NCI-H1048 (cell line): ENCODE measurements around the gene MLIP.
"Not testable (repeated sequence)": the region's sequence is repeated elsewhere in the genome, so short reads cannot be mapped to it uniquely, and the experiment has no call there.

Experiments
- DNase-seq: peaks from one replicate; lab custom pipeline; 2025; lab: John Stamatoyannopoulos, UW

MLIP gene, protein sequence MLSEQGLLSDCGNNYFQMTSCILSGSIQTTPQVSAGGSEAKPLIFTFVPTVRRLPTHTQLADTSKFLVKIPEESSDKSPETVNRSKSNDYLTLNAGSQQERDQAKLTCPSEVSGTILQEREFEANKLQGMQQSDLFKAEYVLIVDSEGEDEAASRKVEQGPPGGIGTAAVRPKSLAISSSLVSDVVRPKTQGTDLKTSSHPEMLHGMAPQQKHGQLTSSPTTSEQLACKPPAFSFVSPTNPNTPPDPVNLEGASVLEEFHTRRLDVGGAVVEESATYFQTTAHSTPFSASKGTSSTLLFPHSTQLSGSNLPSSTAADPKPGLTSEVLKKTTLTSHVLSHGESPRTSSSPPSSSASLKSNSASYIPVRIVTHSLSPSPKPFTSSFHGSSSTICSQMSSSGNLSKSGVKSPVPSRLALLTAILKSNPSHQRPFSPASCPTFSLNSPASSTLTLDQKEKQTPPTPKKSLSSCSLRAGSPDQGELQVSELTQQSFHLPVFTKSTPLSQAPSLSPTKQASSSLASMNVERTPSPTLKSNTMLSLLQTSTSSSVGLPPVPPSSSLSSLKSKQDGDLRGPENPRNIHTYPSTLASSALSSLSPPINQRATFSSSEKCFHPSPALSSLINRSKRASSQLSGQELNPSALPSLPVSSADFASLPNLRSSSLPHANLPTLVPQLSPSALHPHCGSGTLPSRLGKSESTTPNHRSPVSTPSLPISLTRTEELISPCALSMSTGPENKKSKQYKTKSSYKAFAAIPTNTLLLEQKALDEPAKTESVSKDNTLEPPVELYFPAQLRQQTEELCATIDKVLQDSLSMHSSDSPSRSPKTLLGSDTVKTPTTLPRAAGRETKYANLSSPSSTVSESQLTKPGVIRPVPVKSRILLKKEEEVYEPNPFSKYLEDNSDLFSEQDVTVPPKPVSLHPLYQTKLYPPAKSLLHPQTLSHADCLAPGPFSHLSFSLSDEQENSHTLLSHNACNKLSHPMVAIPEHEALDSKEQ

DNA sequence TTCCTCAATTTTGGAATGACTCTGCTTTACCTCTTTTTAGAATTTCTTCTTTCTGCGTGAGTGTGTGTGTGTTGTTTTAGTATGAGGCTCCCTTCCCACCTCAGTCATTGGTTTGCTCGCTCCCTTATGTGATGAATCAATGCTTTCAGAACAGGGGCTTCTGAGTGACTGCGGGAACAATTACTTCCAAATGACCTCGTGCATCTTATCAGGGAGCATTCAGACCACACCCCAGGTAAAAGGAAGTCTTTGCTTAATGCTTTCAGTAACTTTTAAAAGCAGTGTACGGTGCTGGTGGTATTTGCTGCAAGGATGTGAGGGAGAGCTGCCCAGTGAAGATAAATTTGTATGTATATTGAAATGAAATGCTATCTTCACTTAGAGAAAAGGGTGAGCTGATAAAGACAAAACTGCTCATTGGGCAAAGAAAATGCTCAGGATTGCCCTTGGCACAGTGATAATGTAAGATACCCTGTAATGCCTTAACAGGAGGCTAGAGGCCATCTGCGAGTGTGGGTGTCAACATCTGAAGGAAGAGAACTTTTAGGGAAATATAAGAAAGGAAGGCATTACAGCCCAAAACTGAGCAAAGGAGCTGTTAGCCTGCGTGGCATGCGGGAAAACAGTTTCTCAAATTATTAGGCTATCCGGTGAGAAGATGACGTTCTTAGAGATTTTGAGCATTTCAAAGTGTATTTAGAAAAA, at the start of gene MLIP:
Gene MLIP (plus strand): TSS at position 103 of the 705 bp plus-strand sequence. CDS start 37 bp downstream, at position 140.
- no peak for DNase-seq

DNA sequence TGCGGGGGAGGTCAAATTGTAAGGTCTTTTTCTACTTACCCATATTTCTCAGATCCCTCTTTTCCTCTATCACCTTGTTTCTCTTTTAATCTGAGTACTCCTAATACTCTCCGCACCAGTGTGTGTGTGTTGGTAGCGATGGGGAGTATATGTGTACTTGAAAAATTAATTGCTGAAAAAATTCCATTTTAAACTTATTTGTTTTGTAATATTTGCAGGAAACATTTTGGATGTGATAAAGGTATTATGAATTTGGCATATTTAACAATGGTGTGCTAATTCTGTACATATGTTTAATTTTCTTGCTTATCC, 48.1 kb upstream of the MLIP start:
- no peak for DNase-seq

DNA sequence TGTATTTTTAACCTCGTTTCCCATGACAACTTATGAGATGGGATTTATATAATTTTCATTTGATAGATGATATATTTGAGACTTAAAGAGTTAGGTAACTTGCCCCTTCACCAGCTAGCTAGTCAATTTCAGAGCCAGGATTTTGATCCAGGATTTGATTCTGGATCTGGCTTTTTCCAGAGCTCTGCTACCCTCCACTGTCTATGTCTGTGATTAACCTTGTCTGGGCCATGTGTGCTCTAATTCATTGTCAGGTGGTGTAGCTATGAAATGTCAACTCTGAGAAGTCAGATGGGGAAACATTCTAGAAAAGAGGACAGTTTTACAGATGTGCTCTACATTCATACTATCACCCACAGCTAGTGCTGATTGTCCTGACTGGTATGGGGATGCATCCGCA, 42.5 kb upstream of the MLIP start:
- no peak for DNase-seq

DNA sequence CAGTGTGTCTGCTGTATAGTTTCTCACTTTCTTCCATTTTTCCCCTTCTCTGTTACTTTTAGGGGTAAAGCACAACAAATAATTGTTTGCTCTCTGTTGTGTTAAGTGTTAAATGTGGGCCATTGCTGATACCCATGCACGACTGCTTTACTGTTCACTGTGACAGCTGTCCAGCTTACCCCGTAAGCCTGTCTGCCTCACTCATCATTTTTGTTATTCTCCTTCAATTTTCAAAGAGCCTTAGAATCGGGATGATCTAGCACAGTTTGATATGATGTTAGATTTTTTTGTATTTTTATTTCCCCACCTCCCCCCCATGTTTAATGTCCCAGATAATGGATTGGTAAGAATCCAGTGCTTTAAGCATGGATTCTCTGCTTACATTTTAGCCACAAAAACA, 41.2 kb upstream of the MLIP start:
- no peak for DNase-seq

DNA sequence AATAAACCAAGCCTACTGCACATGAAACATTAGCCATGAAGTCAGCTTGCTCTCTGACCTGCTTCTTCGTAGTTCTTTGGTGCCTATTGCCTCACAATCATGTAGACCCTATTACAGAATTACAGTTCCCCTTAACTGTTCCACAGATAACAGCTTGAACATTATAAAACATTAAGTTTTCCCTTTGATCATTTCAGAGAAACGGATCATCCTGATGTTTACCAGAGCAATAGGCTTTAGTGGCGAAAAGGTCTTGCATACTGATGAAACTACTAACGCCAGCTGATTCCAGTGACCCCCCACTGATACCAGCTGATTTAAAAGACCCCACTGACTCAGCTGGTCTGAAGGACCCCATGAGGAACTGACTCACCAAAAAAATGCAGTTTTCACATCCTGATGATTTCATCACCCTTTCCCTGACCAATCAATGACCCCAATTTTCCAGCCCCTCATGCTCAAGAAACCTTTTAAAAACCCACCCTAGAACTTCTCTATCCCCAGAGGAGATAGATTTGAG, 39.4 kb upstream of the MLIP start:
- no peak for DNase-seq

DNA sequence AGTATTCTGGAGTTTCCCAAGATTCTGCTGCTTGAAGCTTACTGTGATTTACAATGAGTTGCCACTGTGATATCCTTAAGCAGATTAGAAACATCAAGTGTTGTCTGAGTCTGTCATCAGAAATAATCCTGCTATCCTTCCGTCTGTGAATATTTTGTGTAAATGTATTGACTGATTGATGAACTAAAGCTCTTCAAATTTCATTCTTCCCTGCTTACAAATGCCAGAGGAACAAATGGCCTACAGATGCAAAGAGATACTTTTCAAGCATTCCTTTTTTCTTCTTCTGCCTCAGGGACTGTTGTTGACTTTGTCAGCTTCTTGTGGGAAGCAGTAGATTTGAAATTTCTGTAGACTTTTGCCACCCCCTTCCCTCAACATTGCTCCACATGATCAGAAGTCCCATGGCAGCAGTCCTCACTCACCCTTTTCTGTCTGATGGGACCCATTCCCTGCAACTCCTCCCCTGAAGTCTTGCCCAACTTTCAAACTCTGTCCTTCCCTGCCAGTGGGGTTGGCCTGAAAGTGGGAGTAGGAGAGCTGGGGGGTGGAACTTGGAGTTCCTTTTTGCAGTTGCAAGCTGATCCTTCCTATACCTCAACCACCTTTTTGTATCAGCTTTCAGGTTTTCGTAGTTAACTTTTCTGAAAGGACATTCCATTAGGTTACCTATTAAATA, 38.5 kb upstream of the MLIP start:
- DNase-seq: no peak

DNA sequence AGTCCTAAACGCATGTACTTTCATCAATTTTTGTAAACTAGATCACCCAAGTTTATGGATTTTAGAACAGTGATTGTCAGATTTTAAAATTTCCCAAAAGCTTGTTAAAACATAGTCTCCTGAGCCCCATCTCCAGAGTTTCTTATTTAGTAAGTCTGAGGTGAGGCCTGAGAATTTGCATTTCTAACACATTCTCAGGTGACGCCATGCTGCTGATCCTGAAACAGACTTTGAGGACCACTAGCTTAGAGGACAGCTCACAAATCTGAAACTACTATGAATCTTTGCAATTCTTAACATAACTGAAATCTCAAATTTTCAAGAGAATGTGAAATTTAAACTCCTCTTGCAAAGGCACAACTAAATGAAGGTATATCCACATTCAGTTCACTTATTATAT, 37.8 kb upstream of the MLIP start:
- no peak for DNase-seq

DNA sequence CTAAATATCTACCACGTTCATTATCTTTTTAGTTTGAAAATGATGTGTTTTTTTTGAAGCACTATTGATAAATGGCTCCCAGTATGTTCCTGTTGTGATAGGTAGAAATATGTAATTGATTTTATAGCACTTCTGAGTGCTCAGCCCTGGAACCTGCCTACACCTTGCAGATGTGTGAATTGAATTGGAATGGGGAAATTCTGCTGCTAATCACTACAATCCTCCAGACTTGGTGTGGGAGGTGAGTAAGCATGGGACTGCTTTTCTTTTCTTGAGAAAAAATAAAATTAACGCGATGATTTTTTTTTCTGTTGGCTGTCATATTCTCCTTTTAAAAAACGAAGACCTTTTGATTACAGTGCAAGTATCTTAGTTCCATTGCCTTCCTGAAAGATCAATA, 37.1 kb upstream of the MLIP start:
- DNase-seq: no peak

DNA sequence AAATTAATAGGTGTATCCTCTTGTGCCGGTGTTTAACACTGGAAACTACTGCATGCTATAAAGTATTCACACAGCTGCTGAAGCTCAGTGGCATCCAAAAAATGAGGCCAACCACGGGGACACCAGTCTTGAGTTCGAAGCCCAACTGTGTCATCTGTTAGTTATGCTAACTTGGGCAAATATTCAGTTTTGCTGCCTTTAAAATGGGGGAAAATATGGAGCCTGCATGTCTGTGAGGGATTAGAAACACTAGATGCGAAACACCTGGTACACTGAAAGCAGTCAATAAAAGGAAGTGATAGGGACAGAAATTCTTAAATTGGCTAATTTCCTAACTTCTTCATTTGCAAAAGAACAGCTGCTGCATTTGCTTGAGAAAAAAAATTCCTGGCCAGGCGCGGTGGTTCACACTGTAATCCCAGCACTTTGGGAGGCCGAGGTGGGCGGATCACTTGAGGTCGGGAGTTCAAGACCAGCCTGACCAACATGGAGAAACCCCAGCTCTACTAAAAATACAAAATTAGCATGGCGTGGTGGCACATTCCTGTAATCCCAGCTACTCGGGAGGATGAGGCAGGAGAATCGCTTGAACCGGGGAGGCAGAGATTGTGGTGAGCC, 36.6 kb upstream of the MLIP start:
- DNase-seq: no peak

DNA sequence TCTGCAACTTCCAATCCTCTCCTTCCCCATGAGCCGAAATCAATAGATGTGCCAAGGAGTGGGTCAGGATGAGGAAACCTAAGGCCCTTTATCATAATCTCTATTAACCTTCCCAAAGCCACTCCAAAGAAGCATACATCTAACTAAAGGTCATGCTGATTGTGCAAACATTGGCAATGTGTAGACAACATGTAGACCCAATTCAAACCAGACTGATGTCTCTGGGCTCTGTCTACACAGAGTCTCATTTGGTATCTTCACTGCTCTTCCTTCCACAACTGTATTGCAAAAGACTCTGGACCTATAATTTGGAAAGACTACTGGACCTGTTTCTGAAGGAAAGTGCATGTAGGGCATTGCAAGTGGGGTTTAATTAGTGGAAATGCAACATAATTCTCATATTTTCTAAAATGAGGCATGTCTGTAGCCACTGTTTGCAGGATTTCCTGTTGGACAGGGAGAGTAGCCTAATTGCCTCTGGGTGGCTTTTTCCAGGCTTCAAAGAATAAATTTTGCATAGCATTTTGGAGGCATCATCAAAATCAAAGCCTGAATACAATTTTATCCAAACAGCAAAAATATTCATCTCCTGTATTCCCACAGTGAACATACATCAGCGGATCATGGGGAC, 35.0 kb upstream of the MLIP start:
- no peak for DNase-seq

DNA sequence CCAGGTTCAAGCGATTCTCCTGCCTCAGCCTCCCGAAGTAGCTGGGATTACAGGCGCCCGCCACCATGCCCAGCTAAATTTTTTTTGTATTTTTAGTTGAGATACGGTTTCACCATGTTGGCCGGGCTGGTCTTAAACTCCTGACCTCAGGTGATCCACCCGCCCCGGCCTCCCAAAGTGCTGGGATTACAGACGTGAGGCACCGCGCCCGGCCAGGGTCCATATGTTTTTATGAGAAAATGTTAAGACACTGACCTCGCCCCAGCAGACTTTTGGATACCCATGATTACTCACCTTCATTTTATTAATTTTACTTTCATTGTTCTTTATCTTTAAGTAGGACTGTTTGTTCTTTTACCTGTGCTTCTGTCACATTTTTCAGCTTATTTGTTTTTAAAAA, 29.7 kb upstream of the MLIP start:
- DNase-seq: not testable (repeated sequence)

DNA sequence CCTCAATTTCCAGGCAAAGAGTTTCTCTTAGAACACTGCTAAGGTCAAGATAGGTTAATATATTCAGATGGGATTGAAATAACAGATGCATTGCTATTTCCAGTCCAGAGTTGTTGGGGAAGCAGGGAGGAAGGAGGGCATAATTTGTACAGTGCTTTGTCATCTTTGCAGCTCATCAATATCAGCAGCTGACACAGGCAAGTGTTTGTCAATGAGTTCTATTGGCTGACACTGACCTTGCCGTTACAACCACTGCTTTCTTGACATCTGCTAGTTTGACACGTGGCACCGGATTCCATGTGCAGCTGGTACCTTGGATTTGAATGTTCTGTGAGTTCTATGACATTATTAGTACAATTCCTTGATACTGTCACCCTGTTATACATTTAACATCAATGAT, 28.0 kb upstream of the MLIP start:
- no peak for DNase-seq

DNA sequence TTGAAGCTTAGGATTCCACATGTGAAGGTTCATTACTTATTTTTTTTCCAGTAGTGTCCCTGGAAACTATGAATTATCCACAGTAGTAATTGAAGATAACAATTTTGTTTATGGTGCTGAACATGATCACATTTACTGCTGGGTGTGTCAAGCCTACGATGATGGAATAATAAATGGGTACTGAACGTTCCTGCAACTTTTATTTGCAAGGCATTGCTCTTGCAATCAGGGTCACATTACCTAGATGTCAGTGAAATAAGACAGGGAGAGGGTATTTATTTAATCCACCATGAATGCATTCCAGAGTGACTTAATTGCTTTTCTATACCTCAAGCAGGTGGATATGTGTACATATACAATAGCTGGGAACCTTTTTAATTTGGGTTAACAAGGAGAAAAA, 27.0 kb upstream of the MLIP start:
- DNase-seq: no peak

DNA sequence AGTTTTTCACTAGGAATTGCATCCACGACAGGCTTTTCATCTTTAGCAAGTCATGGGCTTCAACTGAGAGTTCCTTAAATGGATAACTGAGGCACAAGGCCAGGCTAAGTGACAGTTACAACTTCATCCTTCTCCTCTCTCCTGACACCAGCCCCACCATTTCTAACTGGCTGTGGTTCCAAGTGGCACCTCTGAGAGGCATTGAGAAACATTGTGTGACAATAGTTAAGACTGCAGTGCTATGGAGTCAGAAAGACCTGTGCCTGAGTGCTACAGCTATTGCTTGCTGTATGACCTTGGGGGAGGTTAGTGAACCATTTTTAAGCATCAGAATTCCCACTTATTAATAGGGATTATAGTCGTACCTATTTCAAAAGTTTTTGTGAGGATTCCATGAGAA, 26.2 kb upstream of the MLIP start:
- no peak for DNase-seq

DNA sequence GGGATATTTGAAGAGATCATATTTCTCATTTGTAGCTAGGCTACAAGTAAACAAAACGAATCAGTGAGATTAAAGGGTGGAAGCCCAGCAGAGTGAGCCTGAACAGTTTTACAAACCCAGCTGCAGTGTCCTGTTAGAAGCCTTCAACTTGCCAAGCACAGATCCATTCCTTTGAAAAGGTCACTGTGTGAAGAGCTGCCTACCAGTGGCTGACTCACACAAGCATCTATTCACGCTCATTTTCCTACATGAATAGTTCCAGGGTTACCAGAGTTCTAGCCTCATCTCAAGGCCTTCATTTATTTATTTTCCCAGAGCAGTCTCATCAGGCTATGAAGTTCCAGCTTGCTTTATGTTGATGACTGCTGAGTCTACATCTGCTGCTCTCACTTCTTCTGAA, 25.7 kb upstream of the MLIP start:
- no peak for DNase-seq

DNA sequence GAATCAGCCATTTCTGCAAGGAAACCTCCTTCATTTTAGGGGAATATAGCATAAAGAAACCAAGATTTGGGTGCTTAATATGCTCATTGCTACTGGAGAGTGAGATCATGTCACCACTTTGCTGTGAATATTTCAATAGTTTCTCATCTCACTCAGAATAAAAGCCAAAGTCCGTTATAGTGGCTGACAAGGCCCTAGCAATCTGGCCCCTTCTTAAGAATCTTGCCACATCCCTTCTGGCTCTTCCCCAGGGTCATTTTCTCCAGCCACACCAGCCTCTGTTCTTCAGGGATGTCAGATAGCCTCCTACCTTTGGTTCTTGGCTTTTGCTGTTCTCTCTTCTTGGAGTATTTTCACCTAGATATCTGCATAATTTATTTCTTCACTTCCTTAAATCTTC, 24.8 kb upstream of the MLIP start:
- no peak for DNase-seq

DNA sequence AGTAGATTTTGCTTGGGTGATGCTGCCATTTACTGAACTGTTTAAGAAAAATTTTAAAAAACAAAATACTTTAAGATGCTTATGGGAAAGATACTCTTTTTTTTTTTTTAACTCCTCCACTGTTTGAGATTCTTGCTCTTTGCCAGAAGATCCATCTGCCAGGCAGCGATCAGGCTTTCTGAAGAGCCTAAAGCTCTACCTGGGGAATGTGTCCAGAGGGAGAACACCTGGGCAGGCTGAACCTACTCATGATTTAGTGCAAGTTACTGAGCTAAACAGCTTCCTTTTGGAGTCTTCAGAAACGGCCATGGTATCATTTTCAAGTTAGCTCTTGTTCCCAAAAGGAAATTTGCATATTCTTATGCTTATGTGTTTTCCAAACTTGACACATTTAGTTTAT, 23.5 kb upstream of the MLIP start:
- DNase-seq: no peak

DNA sequence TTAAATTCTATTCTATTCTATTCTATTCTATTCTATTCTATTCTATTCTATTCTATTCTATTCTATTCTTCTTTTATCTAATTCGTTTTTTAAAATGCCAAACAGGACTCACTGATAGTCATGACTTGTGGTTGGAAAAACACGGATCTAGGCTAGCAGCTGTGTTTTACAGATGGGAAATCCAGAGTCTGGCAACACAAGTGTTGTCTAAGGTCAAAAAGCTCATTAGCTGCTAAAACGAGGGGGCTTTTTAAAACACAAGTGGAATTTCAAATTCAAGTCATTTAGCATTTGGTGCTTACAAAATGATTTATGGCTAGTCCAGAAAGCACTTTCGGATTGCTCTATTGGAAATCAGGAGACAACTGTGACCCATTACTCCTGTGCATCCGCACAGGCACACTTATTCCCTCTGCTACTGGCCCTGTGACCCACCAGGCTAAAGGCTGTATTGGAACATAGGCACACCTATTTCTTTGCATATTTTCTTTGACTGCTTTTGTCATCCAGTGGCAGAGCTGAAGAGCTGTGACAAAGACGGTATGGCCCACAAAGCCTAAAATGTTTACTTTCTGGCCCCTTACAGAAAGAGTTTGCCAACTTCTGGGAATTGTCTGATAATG, 17.8 kb upstream of the MLIP start:
- DNase-seq: no peak

DNA sequence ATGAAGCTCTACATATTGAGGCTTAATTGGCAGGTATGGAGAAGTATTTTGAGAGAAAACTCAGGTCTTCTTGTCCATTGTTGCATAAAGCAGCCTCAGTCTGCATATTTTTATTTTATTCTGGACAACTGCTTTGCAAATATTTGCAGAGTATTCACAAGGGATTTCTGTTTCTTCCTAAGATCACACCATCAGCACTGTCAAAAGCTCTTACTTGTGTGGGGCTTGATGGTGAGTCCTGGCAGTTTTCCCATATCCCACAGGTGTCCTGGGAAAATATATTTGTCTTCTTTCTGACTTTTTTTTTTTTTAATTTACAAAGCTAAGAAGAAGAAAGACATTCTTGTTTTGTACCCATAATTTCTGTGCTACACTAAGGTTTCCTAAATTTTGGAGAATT, 16.9 kb upstream of the MLIP start:
- DNase-seq: no peak

DNA sequence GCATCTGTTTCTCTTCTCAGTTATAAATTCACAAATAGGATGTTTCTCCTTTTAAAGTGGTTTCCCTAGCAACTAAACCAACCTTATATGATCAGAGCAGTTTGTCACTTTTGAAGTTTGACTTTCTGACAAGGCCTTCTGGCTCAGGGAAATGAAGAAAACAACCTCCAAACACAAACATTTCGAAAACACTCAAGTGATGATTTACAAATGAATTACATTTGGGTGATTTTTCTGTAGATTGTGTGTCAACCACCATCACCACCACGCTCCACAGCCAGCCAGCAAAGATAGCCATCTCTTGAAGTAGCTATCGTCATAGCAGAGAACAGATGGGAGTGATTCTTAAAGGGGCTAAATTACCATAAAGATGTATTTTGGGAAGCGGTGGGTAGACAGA, 16.5 kb upstream of the MLIP start:
- no peak for DNase-seq
